HepG2 (cell line): ENCODE results near the gene FN1. TPM values are rescaled to one million over a fixed set of nuclear protein-coding genes. Genes with fewer than 3 reads are reported as not detected.

Experiments used
- CENPBD1 ChIP-seq: sonication (generic); formaldehyde crosslinking; IDR thresholded peaks from 2 replicates; pipeline ENCODE4 v1.8.0; 2022; ENCODE audit warnings: missing genetic modification reagents, low read depth, mild to moderate bottlenecking, borderline replicate concordance
- DBP ChIP-seq: sonication (generic); formaldehyde crosslinking; IDR thresholded peaks from 2 replicates; pipeline ENCODE4 v1.4.0; 2020; ENCODE audit warnings: missing genetic modification reagents; ENCODE audit errors: not compliant biosample characterization
- FOXP1 ChIP-seq, 2 experiments: fragments of 450-650 bp in 1 of 2; IDR thresholded peaks; 2 replicates each; pipeline ENCODE4 v1.6.1; 2017 to 2018; ENCODE audit warnings: antibody characterized with exemption in 1 of 2
- GMEB1 ChIP-seq: sonication (generic); formaldehyde crosslinking; IDR thresholded peaks from 2 replicates; pipeline ENCODE4 v1.5.1; 2020; ENCODE audit warnings: missing genetic modification reagents, mild to moderate bottlenecking, borderline replicate concordance
- HMGXB3 ChIP-seq: sonication (generic); formaldehyde crosslinking; IDR thresholded peaks from 2 replicates; pipeline ENCODE4 v1.4.0; 2020; ENCODE audit warnings: missing genetic modification reagents, borderline replicate concordance
- JUNB ChIP-seq: sonication (generic); formaldehyde crosslinking; IDR thresholded peaks from 2 replicates; pipeline ENCODE4 v1.8.0; 2022; ENCODE audit warnings: missing genetic modification reagents, mild to moderate bottlenecking, borderline replicate concordance
- MLLT10 ChIP-seq: sonication (generic); formaldehyde crosslinking; IDR thresholded peaks from 2 replicates; pipeline ENCODE4 v1.4.0; 2020; ENCODE audit warnings: missing genetic modification reagents
- POGZ ChIP-seq: sonication (generic); formaldehyde crosslinking; IDR thresholded peaks from 2 replicates; pipeline ENCODE4 v1.4.0; 2020; ENCODE audit warnings: mild to moderate bottlenecking, missing genetic modification reagents
- SOX13 ChIP-seq, 3 experiments: fragments of 450-650 bp in 1 of 3; sonication (generic) in 1 of 3; formaldehyde crosslinking in 1 of 3; IDR thresholded peaks in 2 of 3; conservative IDR thresholded peaks in 1 of 3; 2 replicates each; pipeline versions ENCODE4 v1.5.0 to v1.6.1; 2016 to 2020; ENCODE audit warnings: antibody characterized with exemption in 1 of 3, mild to moderate bottlenecking in 1 of 3, missing compliant biosample characterization in 1 of 3, missing genetic modification reagents in 1 of 3, moderate library complexity in 1 of 3
- TMF1 ChIP-seq: sonication (generic); formaldehyde crosslinking; IDR thresholded peaks from 2 replicates; pipeline ENCODE4 v1.8.1; 2022; ENCODE audit warnings: low read depth, missing genetic modification reagents
- ZBTB33 ChIP-seq: sonication (generic); formaldehyde crosslinking; IDR thresholded peaks from 2 replicates; pipeline ENCODE4 v1.4.0; 2020; ENCODE audit warnings: missing genetic modification reagents
- ZNF512B ChIP-seq: sonication (generic); formaldehyde crosslinking; IDR thresholded peaks from 2 replicates; pipeline ENCODE4 v1.5.1; 2020; ENCODE audit warnings: missing genetic modification reagents, mild to moderate bottlenecking, borderline replicate concordance
- ZNF720 ChIP-seq: sonication (generic); formaldehyde crosslinking; IDR thresholded peaks from 2 replicates; pipeline ENCODE4 v1.4.0; 2020; ENCODE audit warnings: missing genetic modification reagents
- ZSCAN22 ChIP-seq: sonication (generic); formaldehyde crosslinking; IDR thresholded peaks from 2 replicates; pipeline ENCODE4 v1.4.0; 2020; ENCODE audit warnings: mild to moderate bottlenecking, missing genetic modification reagents
- polyA plus RNA-seq, 8 experiments: library from polyadenylated mRNA; depleted of rRNA in 3 of 8; stranded (reverse) in 7 of 8; unstranded in 1 of 8; fragments of >200 nt; fragmentation: Illumina TruSeq in 4 of 8; extraction: Trizol in 4 of 8; gene quantifications; 2 replicates each; pipeline versions ENCODE4 v1.2.1 to v1.2.3, GENCODE V29; 2011 to 2016; ENCODE audit warnings: low read depth in 4 of 8, missing spikeins in 1 of 8, mixed read lengths in 1 of 8; ENCODE audit not compliant: insufficient read depth in 1 of 8
- total RNA-seq, 5 experiments: library from RNA; depleted of rRNA; stranded (reverse); fragments of >200 nt; fragmentation: Illumina TruSeq; extraction: Trizol; gene quantifications; 2 replicates each; pipeline ENCODE4 v1.2.3, GENCODE V29; 2016; ENCODE audit warnings: low read depth in 1 of 5

FN1 gene
- total and polyA plus RNA-seq, 2 of the 13 experiments (the other 11 are each of a cell fraction or from before 2014, with no cell fraction given), result 1,847 to 6,471 TPM

- TF ChIP-seq ZSCAN22 (CRISPR knock-in tag) (no peak), JUNB (CRISPR knock-in tag) (no peak), MLLT10 (no peak), HMGXB3 (no peak), SOX13 (IDR thresholded peaks at IDR 0.05) (no peak), SOX13 (CRISPR knock-in tag; conservative IDR thresholded peaks at IDR 0.05 in 1 of 2, IDR thresholded peaks at IDR 0.05 in 1 of 2) (peak in 1 of 2 experiments; percentile 4; a peak in 1 of 4 replicates), ZBTB33 (CRISPR knock-in tag) (no peak), ZNF512B (CRISPR knock-in tag) (0 out of 2 replicates have a peak, but pooled peaks have one; percentile 86), TMF1 (CRISPR knock-in tag) (no peak), DBP (no peak), ZNF720 (no peak), GMEB1 (CRISPR knock-in tag) (no peak), CENPBD1 (peak; percentile 62; the same call in 1 of the 2 replicates), FOXP1 (IDR thresholded peaks at IDR 0.05) (no peak), FOXP1 (CRISPR knock-in tag; IDR thresholded peaks at IDR 0.05) (no peak), POGZ (CRISPR knock-in tag) (0 out of 2 replicates have a peak, but pooled peaks have one; percentile 45)
Measured at GRCh38 chr2:215436705-215437565, 1.1 kb upstream of the FN1 start (continued).
